OCI-LY1 (cell line): ENCODE results near the gene LRRC74A.

Source experiments
- EZH2 ChIP-seq: fragments of 200-600 bp; sonication (generic), shearing (Covaris generic); IDR thresholded peaks from 2 replicates; pipeline ENCODE4 v1.8.0; 2017; ENCODE audit warnings: borderline replicate concordance, mixed run types, mild to moderate bottlenecking, antibody characterized with exemption, low read length, moderate library complexity, mixed read lengths
- TF ChIP-seq, protein P1 (sequence below): fragments of 200-600 bp; sonication (generic), shearing (Covaris generic); IDR thresholded peaks from 2 replicates; pipeline ENCODE4 v1.5.1; 2017; ENCODE audit warnings: mild to moderate bottlenecking, antibody characterized with exemption, low read length, moderate library complexity, mixed read lengths

DNA sequence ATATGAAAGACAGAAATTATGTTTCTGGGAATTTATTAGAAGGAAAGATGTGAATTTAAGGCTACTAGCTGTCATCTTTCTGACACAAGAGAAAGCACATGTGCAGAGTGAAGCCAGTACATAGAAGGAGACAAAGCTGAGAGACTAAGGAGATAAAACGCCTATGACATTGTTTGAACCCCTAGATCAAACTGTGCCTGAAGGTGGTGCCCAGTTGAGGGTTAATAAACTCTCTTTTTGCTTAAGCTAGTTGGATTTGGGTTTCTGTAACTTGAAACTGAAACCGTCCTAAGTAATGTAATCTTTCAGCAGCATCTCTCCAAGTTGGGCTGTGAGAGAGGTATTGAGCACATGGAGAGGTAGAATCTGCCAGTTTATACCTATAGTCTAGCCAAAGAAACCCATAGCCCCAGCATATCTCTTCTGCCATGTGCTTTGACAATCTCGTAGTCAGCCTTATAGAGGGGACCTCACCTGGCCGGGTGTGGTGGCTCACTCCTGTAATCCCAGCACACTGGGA lies 84.2 kb downstream of the LRRC74A start:
- TF ChIP-seq, protein P1, sequence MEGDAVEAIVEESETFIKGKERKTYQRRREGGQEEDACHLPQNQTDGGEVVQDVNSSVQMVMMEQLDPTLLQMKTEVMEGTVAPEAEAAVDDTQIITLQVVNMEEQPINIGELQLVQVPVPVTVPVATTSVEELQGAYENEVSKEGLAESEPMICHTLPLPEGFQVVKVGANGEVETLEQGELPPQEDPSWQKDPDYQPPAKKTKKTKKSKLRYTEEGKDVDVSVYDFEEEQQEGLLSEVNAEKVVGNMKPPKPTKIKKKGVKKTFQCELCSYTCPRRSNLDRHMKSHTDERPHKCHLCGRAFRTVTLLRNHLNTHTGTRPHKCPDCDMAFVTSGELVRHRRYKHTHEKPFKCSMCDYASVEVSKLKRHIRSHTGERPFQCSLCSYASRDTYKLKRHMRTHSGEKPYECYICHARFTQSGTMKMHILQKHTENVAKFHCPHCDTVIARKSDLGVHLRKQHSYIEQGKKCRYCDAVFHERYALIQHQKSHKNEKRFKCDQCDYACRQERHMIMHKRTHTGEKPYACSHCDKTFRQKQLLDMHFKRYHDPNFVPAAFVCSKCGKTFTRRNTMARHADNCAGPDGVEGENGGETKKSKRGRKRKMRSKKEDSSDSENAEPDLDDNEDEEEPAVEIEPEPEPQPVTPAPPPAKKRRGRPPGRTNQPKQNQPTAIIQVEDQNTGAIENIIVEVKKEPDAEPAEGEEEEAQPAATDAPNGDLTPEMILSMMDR: no peak
- TF ChIP-seq EZH2: no peak
